NCI-H2227 (cell line): ENCODE results near the gene IMMP2L.
"Not testable (repeated sequence)": the region's sequence is repeated elsewhere in the genome, so short reads cannot be mapped to it uniquely, and the experiment has no call there.

Source experiments
- DNase-seq: peaks from one replicate; lab custom pipeline; 2025; ENCODE audit not compliant: unreplicated experiment; lab: John Stamatoyannopoulos, UW

The IMMP2L gene

GRCh38 chr7:111465774-111466173 lies 96.5 kb downstream of the IMMP2L start:
- not testable (repeated sequence) for DNase-seq

DNA sequence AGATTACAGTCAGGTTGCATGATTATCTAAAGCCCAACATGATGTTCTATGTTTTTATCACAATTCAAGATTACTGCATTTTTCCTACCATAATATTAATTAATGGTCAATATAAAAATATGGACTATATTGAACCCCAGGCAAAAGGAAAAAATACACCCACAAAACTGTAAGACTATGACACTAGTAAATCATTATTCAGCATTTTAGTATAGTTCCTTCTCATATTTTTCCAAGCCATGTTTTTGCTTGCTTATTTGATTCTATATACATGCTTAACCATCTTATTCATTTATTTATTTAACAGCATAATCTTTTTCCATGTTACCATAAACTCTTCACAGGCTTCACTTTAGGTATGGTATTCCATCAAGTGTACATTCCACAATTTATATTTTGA lies 101.6 kb downstream of the IMMP2L start:
- DNase-seq: no peak

- no peak for DNase-seq
Observed at GRCh38 chr7:111459757-111460280, 102.5 kb downstream of the IMMP2L start.

- no peak for DNase-seq
Observed at GRCh38 chr7:111459065-111459756, 103.1 kb downstream of the IMMP2L start.

- DNase-seq: not testable (repeated sequence)
Observed at GRCh38 chr7:111450705-111451104, 111.6 kb downstream of the IMMP2L start.

DNA sequence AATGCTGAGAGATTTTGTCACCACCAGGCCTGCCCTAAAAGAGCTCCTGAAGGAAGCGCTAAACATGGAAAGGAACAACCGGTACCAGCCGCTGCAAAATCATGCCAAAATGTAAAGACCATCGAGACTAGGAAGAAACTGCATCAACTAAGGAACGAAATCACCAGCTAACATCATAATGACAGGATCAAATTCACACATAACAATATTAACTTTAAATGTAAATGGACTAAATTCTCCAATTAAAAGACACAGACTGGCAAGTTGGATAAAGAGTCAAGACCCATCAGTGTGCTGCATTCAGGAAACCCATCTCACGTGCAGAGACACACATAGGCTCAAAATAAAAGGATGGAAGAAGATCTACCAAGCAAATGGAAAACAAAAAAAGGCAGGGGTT lies 114.8 kb downstream of the IMMP2L start:
- DNase-seq: not testable (repeated sequence)

- no peak for DNase-seq
Observed at GRCh38 chr7:111439977-111440376, 122.3 kb downstream of the IMMP2L start.

DNA sequence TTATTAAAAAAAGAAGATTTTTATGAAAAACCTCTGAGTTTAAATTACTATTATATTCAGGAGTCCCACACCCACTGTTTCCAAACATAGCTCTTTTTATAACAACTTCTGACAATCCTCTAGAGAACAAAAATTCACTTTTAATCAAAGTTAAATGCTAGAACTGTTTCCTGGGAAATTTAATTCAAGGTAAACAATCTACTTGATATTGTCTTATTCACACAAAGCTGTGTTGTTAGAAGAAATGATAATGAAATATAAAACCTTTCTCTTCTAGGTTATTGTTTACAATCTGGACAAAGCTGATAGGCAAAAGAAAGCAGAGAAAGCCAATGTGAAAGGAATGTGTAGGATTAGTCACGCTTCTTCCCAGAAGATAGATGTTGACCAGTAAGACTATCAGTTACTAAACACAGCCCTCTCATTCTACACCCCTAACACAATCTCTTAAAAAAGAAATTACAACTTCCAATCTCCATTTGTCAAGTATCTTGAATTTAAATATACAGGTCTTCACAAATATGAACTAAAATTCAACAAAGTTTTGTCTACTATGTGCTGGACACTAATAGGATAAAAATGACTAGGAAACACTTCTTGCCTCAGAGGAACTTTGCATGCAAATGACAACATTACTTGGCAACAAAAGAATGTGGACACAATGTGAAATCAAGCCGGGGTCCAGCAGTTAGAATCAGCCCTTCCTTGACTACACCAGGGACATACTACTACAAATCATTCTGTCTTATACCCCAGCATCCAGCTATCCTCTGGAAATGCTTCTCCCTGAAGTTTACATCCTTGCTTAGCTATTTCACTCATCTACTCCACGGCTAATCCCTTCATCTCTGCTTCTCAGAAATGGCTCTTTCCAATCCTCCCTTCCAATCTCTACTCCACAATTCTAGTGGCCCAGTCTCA lies 123.7 kb downstream of the IMMP2L start:
- DNase-seq: no peak

- no peak for DNase-seq
Observed at GRCh38 chr7:111437736-111438135, 124.6 kb downstream of the IMMP2L start.

DNA sequence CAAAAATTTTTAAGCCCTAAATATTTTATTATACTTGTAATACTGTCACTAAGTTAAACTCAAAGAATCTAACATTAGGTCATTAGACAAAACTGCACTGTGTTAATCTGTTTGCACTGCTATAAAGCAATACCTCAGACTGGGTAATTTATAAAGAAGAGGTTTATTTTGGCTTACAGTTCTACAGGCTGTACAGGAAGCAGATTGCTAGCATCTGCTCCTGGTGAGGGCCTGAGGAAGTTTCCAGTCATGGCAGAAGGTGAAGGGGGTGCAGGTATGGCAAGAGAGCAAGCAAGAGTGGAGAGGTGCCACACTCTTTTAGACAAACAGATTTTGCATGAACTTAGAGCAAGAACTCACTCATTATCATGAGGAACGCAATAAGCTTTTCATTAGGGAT lies 125.7 kb downstream of the IMMP2L start:
- no peak for DNase-seq

DNA sequence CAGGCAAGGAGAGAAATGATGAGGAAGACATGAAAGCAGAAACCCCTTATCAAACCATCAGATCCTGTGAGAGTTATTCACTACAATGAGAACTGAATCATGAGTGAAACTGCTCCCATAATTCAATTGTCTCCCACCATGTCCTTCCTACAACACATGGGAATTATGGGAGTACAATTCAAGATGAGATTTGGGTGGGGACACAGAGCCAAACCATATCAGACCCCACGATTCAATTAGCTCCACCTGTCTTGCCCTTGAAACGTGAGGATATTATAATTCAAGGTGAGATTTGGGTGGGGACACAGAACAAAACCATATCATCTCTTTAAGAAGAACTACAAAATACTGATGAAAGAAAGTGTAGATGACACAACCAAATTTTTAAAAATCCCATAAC lies 128.9 kb downstream of the IMMP2L start:
- no peak for DNase-seq

DNA sequence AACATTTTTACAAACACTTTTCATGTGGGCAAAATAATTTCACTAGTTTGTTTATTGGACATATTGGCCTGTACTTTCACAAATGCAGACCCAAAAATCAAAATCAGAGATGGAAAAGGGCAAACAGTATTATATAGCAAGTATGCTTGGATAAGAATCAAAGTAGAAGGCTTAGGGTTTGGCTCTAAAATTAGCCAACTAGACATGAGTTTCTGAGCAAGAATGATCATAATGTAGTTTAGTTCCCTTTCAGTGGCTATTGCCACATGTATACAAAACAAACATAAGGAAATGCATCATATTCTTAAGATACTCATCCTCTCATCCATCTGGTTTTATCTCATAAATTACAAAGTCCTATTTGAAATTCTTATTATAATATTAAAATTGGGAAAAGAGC lies 132.5 kb downstream of the IMMP2L start:
- DNase-seq: no peak

DNA sequence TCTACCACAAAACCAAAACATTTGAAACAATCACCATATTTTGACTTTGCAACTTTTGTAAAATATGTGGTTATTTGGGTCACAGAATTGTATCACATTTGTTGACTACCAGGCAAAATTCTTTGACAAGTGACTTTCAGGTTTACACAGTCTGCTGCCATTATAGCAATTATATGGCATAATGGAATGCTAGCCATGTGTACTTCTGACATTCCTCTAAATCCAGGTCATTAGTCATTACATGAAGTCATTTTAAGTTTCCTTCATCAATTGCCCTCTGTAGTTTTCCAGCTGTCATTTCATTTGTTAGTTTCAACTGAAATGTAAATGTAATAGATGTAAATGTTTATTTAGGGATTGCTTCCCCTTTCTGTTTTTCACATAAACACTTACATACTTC lies 137.5 kb downstream of the IMMP2L start:
- DNase-seq: no peak

- no peak for DNase-seq
Observed at GRCh38 chr7:111414374-111414773, 147.9 kb downstream of the IMMP2L start.

DNA sequence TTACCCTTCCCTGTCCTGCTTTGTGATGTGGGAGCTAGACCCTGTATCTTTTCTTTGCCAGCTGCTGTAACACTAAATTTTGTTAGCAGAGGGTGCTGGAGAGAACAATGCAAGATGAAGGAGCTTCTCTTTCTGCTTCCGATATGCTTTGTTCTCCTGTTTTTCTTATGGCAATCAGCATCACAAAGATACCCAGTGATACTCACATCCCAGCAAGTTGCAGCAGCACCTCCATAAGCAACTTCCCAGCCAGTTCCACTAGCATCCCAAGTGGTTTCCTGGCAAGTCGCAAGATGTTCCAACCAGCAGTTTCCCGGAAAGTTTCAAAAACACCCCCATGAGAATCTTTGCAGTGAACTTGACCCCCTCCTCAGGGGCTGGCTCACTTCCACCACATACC lies 148.6 kb downstream of the IMMP2L start:
- no peak for DNase-seq

DNA sequence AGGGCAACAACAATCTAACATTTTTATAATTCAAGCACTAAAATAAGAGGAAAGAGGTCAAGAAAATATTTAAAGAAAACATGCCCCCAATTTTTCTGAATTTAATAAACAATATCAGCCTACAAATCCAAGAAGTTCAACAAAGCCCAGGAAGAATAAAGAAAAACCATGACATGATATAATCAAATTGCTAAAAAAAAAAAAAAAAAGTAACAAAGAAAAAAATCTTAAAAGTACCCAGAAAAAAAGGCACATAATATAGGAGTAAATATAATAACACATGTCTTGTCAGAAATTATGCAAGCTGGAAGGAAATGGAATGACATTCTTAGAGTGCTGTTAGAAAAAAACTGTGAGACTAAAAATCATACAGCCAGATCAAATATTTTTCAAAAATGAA lies 151.4 kb downstream of the IMMP2L start:
- no peak for DNase-seq

GRCh38 chr7:111409714-111410422 lies 152.4 kb downstream of the IMMP2L start:
- DNase-seq: no peak

- no peak for DNase-seq
Observed at GRCh38 chr7:111408724-111409123, 153.6 kb downstream of the IMMP2L start.

DNA sequence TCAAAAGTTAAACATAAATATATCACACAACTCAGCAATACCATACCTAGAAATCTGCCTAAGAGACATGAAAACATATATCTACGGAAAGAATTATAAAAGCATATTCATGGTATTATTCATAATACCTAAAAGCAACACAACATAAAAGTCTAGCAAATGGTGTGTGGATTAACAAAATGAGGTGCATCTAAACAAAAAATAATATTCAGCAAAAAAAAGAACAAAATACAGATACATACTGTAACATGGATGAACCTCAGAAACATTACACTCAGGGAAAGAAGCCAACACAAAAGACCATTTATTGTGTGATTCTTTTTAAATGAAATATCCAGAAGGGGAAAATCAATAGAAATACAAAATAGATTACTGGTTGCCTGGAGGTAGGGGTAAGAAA lies 155.0 kb downstream of the IMMP2L start:
- no peak for DNase-seq

DNA sequence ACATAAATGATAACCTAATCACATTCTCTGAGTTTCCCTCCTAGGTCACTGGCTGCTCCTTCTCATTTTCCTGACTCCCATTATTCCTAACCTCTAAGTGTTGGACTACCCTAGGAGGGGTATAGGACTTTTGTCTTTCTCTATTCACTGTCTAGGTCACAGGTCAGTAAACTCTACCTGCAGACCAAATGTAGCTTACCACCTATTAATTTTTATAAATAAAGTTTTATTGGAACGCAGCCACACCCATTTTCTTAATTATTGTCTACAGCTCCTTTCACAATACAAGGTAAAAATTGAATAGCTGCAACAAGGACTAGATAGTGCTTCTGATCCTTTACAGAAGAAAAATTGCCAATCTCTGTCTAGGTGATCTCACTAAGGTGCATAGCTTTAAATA lies 156.7 kb downstream of the IMMP2L start:
- no peak for DNase-seq

- no peak for DNase-seq
Observed at GRCh38 chr7:111401516-111401915, 160.8 kb downstream of the IMMP2L start.
